ENCODE data around the gene GMDS. TPM values are rescaled to one million over a fixed set of nuclear protein-coding genes. Genes with fewer than 3 reads are reported as not detected.

Gene GMDS
- total RNA-seq, 1 donor from 2014 or later: 30.2 TPM

- DNase-seq (ENCODE audit: extremely low spot score in 2 of 2): no peak
- Histone ChIP-seq H3K9me3 (no peaks in the 10 kb centered on the region), H3K4me3 (no peak overlapping the region), H3K27me3 (no peaks in the 10 kb centered on the region), H3K27ac (no peak overlapping the region), H3K36me3 (no peaks in the 10 kb centered on the region), H3K4me1 (no peaks in the 10 kb centered on the region)
- TF ChIP-seq POLR2A (IDR thresholded peaks at IDR 0.05) (no peak), CTCF (IDR thresholded peaks at IDR 0.05) (no peak), POLR2AphosphoS5 (IDR thresholded peaks at IDR 0.05; ENCODE audit: insufficient read depth in 1 of 2, low read depth in 1 of 2) (no peak)
- intact Hi-C loops (cut with DNase I): no loop called here
Measured at GRCh38 chr6:1781152-1781816, 464.1 kb downstream of the GMDS start.

GRCh38 chr6:1780251-1780867 is 465.0 kb downstream of the GMDS start:
- Histone ChIP-seq H3K4me1 (no peaks in the 10 kb centered on the region), H3K27ac (no peak overlapping the region), H3K36me3 (no peaks in the 10 kb centered on the region), H3K9me3 (no peaks in the 10 kb centered on the region), H3K4me3 (no peak overlapping the region), H3K27me3 (no peaks in the 10 kb centered on the region)
- intact Hi-C loops (cut with DNase I): no loop called here
- no peak for DNase-seq (ENCODE audit: extremely low spot score in 2 of 2)
- TF ChIP-seq POLR2A (IDR thresholded peaks at IDR 0.05): no peak
- no peak for TF ChIP-seq POLR2AphosphoS5 (IDR thresholded peaks at IDR 0.05; ENCODE audit: insufficient read depth in 1 of 2, low read depth in 1 of 2)
- no peak for TF ChIP-seq CTCF (IDR thresholded peaks at IDR 0.05)

DNA sequence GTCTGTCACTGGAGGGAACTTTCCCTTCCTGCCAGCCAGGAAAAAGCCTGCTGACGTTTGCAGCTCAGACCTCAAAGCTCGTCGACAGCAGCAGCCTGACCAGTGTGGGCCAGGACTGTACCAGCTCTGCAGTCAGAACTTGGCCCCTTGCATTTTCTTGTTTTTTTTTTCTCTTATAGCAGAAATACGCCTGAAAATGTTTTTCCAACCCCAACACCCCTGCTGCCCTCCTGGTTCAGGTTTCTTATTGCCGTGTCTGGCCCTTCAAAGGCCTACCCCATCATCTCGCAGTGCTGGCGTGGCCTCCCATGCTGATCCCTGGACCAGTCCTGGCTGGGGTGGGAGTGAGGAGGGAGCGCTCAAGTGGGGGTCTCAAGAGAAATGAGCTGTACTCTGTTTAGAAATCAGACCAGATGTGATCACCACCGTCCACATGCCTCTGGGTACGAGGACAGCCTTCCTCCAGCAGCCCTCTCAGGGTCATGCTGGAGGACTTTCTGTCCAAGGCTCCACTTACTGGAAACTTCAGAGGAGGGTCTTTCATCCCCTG is 466.6 kb downstream of the GMDS start:
- Histone ChIP-seq H3K4me1 (no peaks in the 10 kb centered on the region), H3K27ac (no peak overlapping the region), H3K4me3 (no peak overlapping the region), H3K36me3 (no peaks in the 10 kb centered on the region), H3K27me3 (no peaks in the 10 kb centered on the region), H3K9me3 (no peaks in the 10 kb centered on the region)
- intact Hi-C loops (cut with DNase I): no loop called here
- DNase-seq (ENCODE audit: extremely low spot score in 2 of 2): no peak
- no peak for TF ChIP-seq POLR2A (IDR thresholded peaks at IDR 0.05)
- TF ChIP-seq POLR2AphosphoS5 (IDR thresholded peaks at IDR 0.05; ENCODE audit: insufficient read depth in 1 of 2, low read depth in 1 of 2): no peak
- no peak for TF ChIP-seq CTCF (IDR thresholded peaks at IDR 0.05)

DNA sequence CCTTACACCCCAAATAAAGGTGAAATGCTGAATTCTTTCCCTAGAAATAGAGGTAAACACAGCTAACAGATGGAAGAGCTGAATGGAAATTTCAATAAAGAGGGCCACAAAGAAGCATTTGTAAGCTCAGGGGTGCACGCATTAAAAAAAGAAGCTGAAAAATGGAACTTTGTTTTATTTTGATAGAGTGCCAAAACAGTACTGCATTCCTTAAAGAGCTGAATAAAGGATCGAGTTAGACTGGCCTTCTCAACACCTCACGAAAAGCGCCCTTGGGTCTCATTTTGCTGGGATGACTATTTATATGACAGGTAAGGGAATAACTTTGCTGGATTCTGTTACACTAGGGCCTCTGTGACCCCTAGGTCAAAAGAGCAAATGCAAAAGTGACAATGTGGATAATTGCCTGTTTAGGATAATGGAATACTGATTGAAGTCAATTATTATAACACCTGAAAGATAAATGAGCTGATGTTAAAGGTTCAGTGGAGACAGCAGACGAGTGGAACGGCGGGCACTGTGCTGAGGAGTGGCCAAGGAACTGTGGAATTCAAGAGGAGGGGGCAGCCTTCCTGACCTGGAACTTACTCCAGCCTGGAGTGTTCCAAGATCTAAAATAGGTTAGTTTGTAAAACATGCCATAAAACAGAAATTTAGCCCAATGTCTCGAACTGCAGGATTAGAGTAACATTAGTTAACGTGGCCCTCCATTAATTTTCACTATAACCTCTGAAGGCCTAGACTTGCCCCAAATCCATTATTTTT is 467.3 kb downstream of the GMDS start:
- Histone ChIP-seq H3K27me3 (no peaks in the 10 kb centered on the region), H3K36me3 (no peaks in the 10 kb centered on the region), H3K9me3 (no peaks in the 10 kb centered on the region), H3K4me1 (no peaks in the 10 kb centered on the region), H3K27ac (no peak overlapping the region), H3K4me3 (no peak overlapping the region)
- intact Hi-C loops (cut with DNase I): no loop called here
- no peak for TF ChIP-seq CTCF (IDR thresholded peaks at IDR 0.05)
- no peak for TF ChIP-seq POLR2A (IDR thresholded peaks at IDR 0.05)
- TF ChIP-seq POLR2AphosphoS5 (IDR thresholded peaks at IDR 0.05; ENCODE audit: insufficient read depth in 1 of 2, low read depth in 1 of 2): no peak
- DNase-seq (ENCODE audit: extremely low spot score in 2 of 2): no peak

All from vagina (tissue), 2 donors.